Naive thymus-derived CD4-positive, alpha-beta T cell (primary cell): ENCODE results near the gene MR1. TPM values are rescaled to one million over a fixed set of nuclear protein-coding genes. Genes with fewer than 3 reads are reported as not detected.

Source experiments
- ATAC-seq: fragments of 150-1000 bp; cut with Tn5 transposase; 2 replicates; pipeline ENCODE4 v1.10.0; 2021; ENCODE audit warnings: mild to moderate bottlenecking, moderate library complexity
- CTCF ChIA-PET: fragments of 350-600 bp; sonication (Branson Sonifier 250); formaldehyde crosslinking; loops from one replicate; lab custom pipeline; 2021; ENCODE audit warnings: antibody characterized with exemption; lab: Charles Lee
- POLR2A ChIA-PET: fragments of 350-600 bp; sonication (Branson Sonifier 250); formaldehyde crosslinking; loops from one replicate; lab custom pipeline; 2021; ENCODE audit warnings: antibody characterized with exemption, inconsistent platforms; lab: Charles Lee
- DNase-seq, 9 donors: peaks; one replicate each; pipeline versions ENCODE4 v3.0.0 to v3.0.0-alpha.2; 2020 to 2022; ENCODE audit warnings: mixed read lengths in 1 of 9
- H3K27ac ChIP-seq: one replicate; pipeline ENCODE4 v1.7.0; 2013; ENCODE audit warnings: mild to moderate bottlenecking, low read depth, low read length, moderate library complexity
- H3K27me3 ChIP-seq, 2 donors: one replicate each; pipeline ENCODE4 v1.7.0; 2013; ENCODE audit warnings: low read length in 2 of 2, mild to moderate bottlenecking in 2 of 2, moderate library complexity in 2 of 2; ENCODE audit not compliant: control insufficient read depth in 2 of 2, insufficient read depth in 2 of 2
- H3K36me3 ChIP-seq, 3 experiments: 1 replicate in 2 of 3; 2 replicates in 1 of 3; pipeline ENCODE4 v1.7.0; 2013; ENCODE audit warnings: low read length in 3 of 3, mild to moderate bottlenecking in 3 of 3, moderate library complexity in 1 of 3; ENCODE audit not compliant: insufficient read depth in 3 of 3, control insufficient read depth in 2 of 3
- H3K4me1 ChIP-seq, 2 donors: one replicate each; pipeline ENCODE4 v1.7.0; 2013; ENCODE audit warnings: low read length in 2 of 2, mild to moderate bottlenecking in 2 of 2, moderate library complexity in 1 of 2; ENCODE audit not compliant: control insufficient read depth in 2 of 2, insufficient read depth in 2 of 2
- H3K4me3 ChIP-seq: 2 replicates; pipeline ENCODE4 v1.7.0; 2013; ENCODE audit warnings: mild to moderate bottlenecking, low read length
- H3K9me3 ChIP-seq, 3 experiments: 1 replicate in 2 of 3; 2 replicates in 1 of 3; pipeline ENCODE4 v1.7.0; 2013; ENCODE audit warnings: low read length in 3 of 3; ENCODE audit not compliant: control insufficient read depth in 2 of 3
- H3K27ac Mint-ChIP-seq, 9 donors: one replicate each; pipeline ENCODE4 v1.8.0; 2020 to 2022; ENCODE audit warnings: mixed read lengths in 9 of 9, mild to moderate bottlenecking in 8 of 9, moderate library complexity in 5 of 9, inconsistent platforms in 2 of 9
- H3K27me3 Mint-ChIP-seq, 5 donors: one replicate each; pipeline ENCODE4 v1.8.0; 2021 to 2022; ENCODE audit warnings: mixed read lengths in 5 of 5, mild to moderate bottlenecking in 1 of 5
- H3K36me3 Mint-ChIP-seq, 5 donors: one replicate each; pipeline ENCODE4 v1.8.0; 2020 to 2022; ENCODE audit warnings: mixed read lengths in 5 of 5, mild to moderate bottlenecking in 3 of 5, inconsistent platforms in 1 of 5
- H3K4me1 Mint-ChIP-seq, 7 donors: one replicate each; pipeline ENCODE4 v1.8.0; 2020 to 2022; ENCODE audit warnings: mixed read lengths in 7 of 7, mild to moderate bottlenecking in 3 of 7, inconsistent platforms in 1 of 7
- H3K4me3 Mint-ChIP-seq, 10 donors: one replicate each; pipeline ENCODE4 v1.8.0; 2020 to 2022; ENCODE audit warnings: mild to moderate bottlenecking in 10 of 10, mixed read lengths in 10 of 10, moderate library complexity in 6 of 10, inconsistent platforms in 2 of 10
- H3K9me3 Mint-ChIP-seq, 11 donors: one replicate each; pipeline ENCODE4 v1.8.0; 2020 to 2022; ENCODE audit warnings: mixed read lengths in 11 of 11, mild to moderate bottlenecking in 4 of 11, inconsistent platforms in 1 of 11, moderate library complexity in 1 of 11
- intact Hi-C, 2 donors: fragments of 100-400 bp; cut with micrococcal nuclease; formaldehyde crosslinking; loops; one replicate each; pipeline ENCODE4 v1.15.1; 2023
- polyA plus RNA-seq, 2 donors: library from polyadenylated mRNA; unstranded; fragments of 300-500 nt; fragmentation: Illumina TruSeq; gene quantifications; one replicate each; pipeline ENCODE4 v1.2.3, GENCODE V29; 2021
- total RNA-seq, 6 experiments: library from RNA in 5 of 6; stranded (reverse) in 5 of 6; gene quantifications; 1 replicate in 5 of 6; 2 replicates in 1 of 6; pipeline ENCODE4 v1.2.3 and lab custom pipeline; 2021 to 2026

MR1 gene
- total and polyA plus RNA-seq, 7 experiments from 2014 or later, result 19.8 to 39.2 (median 29.8) TPM

DNA sequence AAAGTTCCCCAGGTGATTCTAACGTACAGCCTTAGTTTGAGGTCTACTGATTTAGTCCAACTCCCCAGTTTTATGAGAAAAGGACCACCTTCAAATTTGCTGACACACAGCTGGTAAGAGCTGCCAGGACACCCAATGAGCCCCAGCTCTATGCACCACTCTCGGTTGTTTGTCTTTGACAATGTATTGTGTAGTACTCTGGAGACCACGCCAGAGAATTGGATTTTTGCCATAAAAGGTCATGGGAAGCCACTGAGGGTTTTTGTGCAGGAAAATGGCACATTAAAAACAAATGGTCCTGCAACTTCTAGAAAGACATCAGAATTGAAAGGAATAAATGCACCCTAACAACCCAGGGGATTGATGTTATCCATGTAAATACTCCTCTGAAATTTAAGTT, 47.6 kb downstream of the MR1 start:
- H3K36me3 Mint-ChIP-seq, result no peaks in the 10 kb centered on the region
- H3K4me1 Mint-ChIP-seq, result peaks cover 0 to 31% (median 5%) of the 10 kb centered on the region in 7 donors
- ChIA-PET CTCF (interaction anchor here (0.6 to 4.1 kb wide), 3 partner anchors 23 to 72 kb away, joined by 3 to 24 read pairs (median 3); no protein-coding TSS in a partner anchor), POLR2A (no interaction called here)
- Histone ChIP-seq H3K4me3 (no peak overlapping the region), H3K4me1 (no peaks in the 10 kb centered on the region), H3K27ac (no peak overlapping the region), H3K9me3 (no peaks in the 10 kb centered on the region), H3K36me3 (no peaks in the 10 kb centered on the region), H3K27me3 (no peaks in the 10 kb centered on the region)
- H3K9me3 Mint-ChIP-seq, result no peaks in the 10 kb centered on the region
- intact Hi-C loops, result loop anchor here (5.0 to 10.0 kb wide), 2 partner anchors 199 to 343 kb away; no protein-coding TSS in a partner anchor
- H3K27me3 Mint-ChIP-seq, result peaks cover 9 to 25% (median 12%) of the 10 kb centered on the region in 5 donors
- ATAC-seq, result no peak
- no peak overlapping the region for H3K4me3 Mint-ChIP-seq
- DNase-seq, result no peak
- H3K27ac Mint-ChIP-seq, result no peak overlapping the region

DNA sequence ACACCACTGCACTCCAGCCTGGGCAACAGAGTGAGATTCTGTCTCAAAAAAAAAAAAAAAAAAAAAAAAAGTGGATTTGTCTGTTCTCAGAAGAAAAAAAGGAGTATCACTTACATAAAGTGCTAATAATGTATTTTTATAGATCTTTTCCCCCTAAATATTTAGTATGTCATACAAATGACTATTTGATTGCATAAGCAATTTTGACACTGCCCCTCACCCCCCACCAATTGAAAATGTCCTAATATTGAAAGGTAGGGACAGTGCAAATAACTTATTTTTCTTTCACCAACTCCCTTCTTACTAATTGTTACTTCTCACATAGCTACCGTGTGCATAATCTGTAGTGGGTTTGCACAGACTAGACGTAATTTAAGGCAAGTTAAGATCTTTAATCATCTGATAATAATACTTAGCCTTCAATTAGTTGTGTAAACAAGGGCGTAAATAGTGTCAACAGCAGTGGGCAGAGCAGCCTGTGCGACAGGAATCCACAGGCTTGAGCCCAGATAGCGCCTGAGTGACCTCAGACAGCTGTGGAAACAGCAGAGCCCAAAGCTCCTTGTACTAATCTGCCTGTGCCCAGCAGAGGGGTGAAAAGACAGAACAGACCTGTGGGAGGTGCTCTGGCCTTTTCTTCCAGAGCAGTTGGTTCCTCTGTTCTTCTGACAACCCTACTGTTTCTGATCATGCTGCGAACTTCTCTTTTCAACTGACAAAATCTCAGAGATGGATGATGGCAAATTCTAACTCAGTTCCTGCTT, 50.2 kb downstream of the MR1 start:
- ChIA-PET CTCF (interaction anchor here (0.6 to 5.6 kb wide), 13 partner anchors 21 to 96 kb away, joined by 3 to 98 read pairs (median 4); no protein-coding TSS in a partner anchor), POLR2A (interaction anchor here (0.6 to 10.6 kb wide), 5 partner anchors 9 to 312 kb away, joined by 3 to 264 read pairs (median 3); no protein-coding TSS in a partner anchor)
- intact Hi-C loops, result loop anchor here (1.0 to 10.0 kb wide), 8 partner anchors 46 to 569 kb away; no protein-coding TSS in a partner anchor
- Mint-ChIP-seq H3K36me3 (peaks cover 0 to 2% (median 0%) of the 10 kb centered on the region in 5 donors), H3K4me1 (peaks cover 0 to 44% (median 17%) of the 10 kb centered on the region in 7 donors), H3K9me3 (peaks cover 0 to 3% (median 0%) of the 10 kb centered on the region in 11 donors), H3K27ac (peak overlapping the region in 5 of 9 donors; percentile 21 to 78 (median 28)), H3K4me3 (peak overlapping the region in 1 of 10 donors; percentile 9), H3K27me3 (peaks cover 0 to 9% (median 0%) of the 10 kb centered on the region in 5 donors)
- Histone ChIP-seq H3K36me3 (no peaks in the 10 kb centered on the region), H3K4me1 (peaks cover 0 to 4% of the 10 kb centered on the region in 2 donors), H3K27me3 (no peaks in the 10 kb centered on the region), H3K4me3 (no peak overlapping the region), H3K27ac (no peak overlapping the region), H3K9me3 (no peaks in the 10 kb centered on the region)
- DNase-seq (peak in 8 of 9 donors; percentile 22 to 77 (median 64)), ATAC-seq (peak; percentile 64)

DNA sequence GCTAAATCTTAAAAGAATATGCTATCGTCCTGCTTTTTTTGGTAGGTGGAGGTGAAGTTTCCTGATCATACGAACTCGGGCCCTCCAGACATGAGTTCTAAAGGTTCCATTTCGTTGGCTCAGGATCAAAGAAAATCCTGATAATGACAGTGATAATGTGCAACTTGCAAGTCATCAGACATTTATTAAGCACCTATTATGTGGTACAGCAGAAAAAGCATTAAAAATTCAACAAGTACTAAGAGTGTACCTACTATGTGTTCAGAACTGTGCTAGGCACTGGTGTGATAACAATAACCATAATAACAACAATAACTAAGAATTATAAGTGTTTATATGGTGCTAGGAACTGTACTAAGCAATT, 50.8 kb downstream of the MR1 start:
- Histone ChIP-seq H3K9me3 (no peaks in the 10 kb centered on the region), H3K36me3 (peaks cover 0 to 2% (median 0%) of the 10 kb centered on the region in 3 experiments), H3K27me3 (no peaks in the 10 kb centered on the region), H3K27ac (no peak overlapping the region), H3K4me3 (no peak overlapping the region), H3K4me1 (peaks cover 0 to 4% of the 10 kb centered on the region in 2 donors)
- peaks cover 0 to 4% (median 0%) of the 10 kb centered on the region in 11 donors for H3K9me3 Mint-ChIP-seq
- ATAC-seq, result no peak
- H3K4me3 Mint-ChIP-seq, result peak overlapping the region in 1 of 10 donors; percentile 9
- peaks cover 0 to 39% (median 17%) of the 10 kb centered on the region in 7 donors for H3K4me1 Mint-ChIP-seq
- H3K27ac Mint-ChIP-seq, result peak overlapping the region in 5 of 9 donors; percentile 21 to 78 (median 28)
- H3K36me3 Mint-ChIP-seq, result peaks cover 0 to 3% (median 0%) of the 10 kb centered on the region in 5 donors
- DNase-seq, result no peak
- intact Hi-C loops, result loop anchor here (1.0 to 10.0 kb wide), 8 partner anchors 46 to 569 kb away; no protein-coding TSS in a partner anchor
- ChIA-PET CTCF (interaction anchor here (0.8 to 5.6 kb wide), 11 partner anchors 12 to 96 kb away, joined by 3 to 98 read pairs (median 4); no protein-coding TSS in a partner anchor), POLR2A (interaction anchor here (1.1 to 10.6 kb wide), 4 partner anchors 17 to 312 kb away, joined by 3 to 264 read pairs (median 90); no protein-coding TSS in a partner anchor)
- peaks cover 0 to 9% (median 0%) of the 10 kb centered on the region in 5 donors for H3K27me3 Mint-ChIP-seq

- Mint-ChIP-seq H3K27me3 (peaks cover 0 to 9% (median 0%) of the 10 kb centered on the region in 5 donors), H3K36me3 (peaks cover 0 to 17% (median 0%) of the 10 kb centered on the region in 5 donors), H3K27ac (peak overlapping the region in 2 of 9 donors; percentile 17 to 21), H3K9me3 (peaks cover 0 to 5% (median 0%) of the 10 kb centered on the region in 11 donors), H3K4me1 (peaks cover 4 to 36% (median 24%) of the 10 kb centered on the region in 7 donors), H3K4me3 (peak overlapping the region in 1 of 10 donors; percentile 61)
- intact Hi-C loops, result loop anchor here in 1 of 2 donors (10.0 kb wide), 1 partner anchor 339 kb away; no protein-coding TSS in a partner anchor
- H3K36me3 ChIP-seq, result peaks cover 0 to 4% (median 0%) of the 10 kb centered on the region in 3 experiments
- H3K9me3 ChIP-seq, result no peaks in the 10 kb centered on the region
- ChIA-PET POLR2A (interaction anchor here (1.0 to 10.6 kb wide), 5 partner anchors 16 to 79 kb away, joined by 3 to 264 read pairs (median 4); partner anchors contain the start of gene MR1), CTCF (interaction anchor here (0.6 to 5.6 kb wide), 9 partner anchors 13 to 548 kb away, joined by 3 to 98 read pairs (median 4); no protein-coding TSS in a partner anchor)
- no peak overlapping the region for H3K4me3 ChIP-seq
- H3K27me3 ChIP-seq, result no peaks in the 10 kb centered on the region
- ATAC-seq (no peak), DNase-seq (no peak)
- H3K4me1 ChIP-seq, result peaks cover 5 to 7% of the 10 kb centered on the region in 2 donors
- H3K27ac ChIP-seq, result no peak overlapping the region
These were observed 52.3 kb downstream of the MR1 start for GRCh38 chr1:181086091-181086490.

GRCh38 chr1:181086926-181087325, 53.1 kb downstream of the MR1 start:
- intact Hi-C loops, result loop anchor here in 1 of 2 donors (10.0 kb wide), 1 partner anchor 338 kb away; no protein-coding TSS in a partner anchor
- Mint-ChIP-seq H3K27me3 (peaks cover 0 to 9% (median 0%) of the 10 kb centered on the region in 5 donors), H3K36me3 (peaks cover 0 to 18% (median 0%) of the 10 kb centered on the region in 5 donors), H3K27ac (peak overlapping the region in 3 of 9 donors; percentile 12 to 67 (median 55)), H3K9me3 (peaks cover 0 to 5% (median 0%) of the 10 kb centered on the region in 11 donors), H3K4me1 (peaks cover 12 to 44% (median 33%) of the 10 kb centered on the region in 7 donors), H3K4me3 (peak overlapping the region in 2 of 10 donors; percentile 68 to 97)
- Histone ChIP-seq H3K4me3 (no peak overlapping the region), H3K27me3 (no peaks in the 10 kb centered on the region), H3K36me3 (peaks cover 0 to 4% (median 0%) of the 10 kb centered on the region in 3 experiments), H3K27ac (no peak overlapping the region), H3K4me1 (peaks cover 12 to 15% of the 10 kb centered on the region in 2 donors), H3K9me3 (no peaks in the 10 kb centered on the region)
- DNase-seq, result no peak
- ChIA-PET POLR2A (interaction anchor here (1.0 to 10.6 kb wide), 5 partner anchors 15 to 73 kb away, joined by 3 to 264 read pairs (median 3); partner anchors contain the start of gene MR1), CTCF (interaction anchor here (0.7 to 5.6 kb wide), 6 partner anchors 23 to 567 kb away, joined by 3 to 98 read pairs (median 14); no protein-coding TSS in a partner anchor)
- no peak for ATAC-seq
